T-cell (primary cell): Measurements from ENCODE around the gene P2RY12. TPM values are rescaled to one million over a fixed set of nuclear protein-coding genes. Genes with fewer than 3 reads are reported as not detected.

Source experiments
- ATAC-seq, 4 experiments: fragments of 200-7000 bp in 3 of 4; fragments of 150-1000 bp in 1 of 4; cut with Tn5 transposase; replicated peaks in 1 of 4; 1 replicate in 3 of 4; 2 replicates in 1 of 4; pipeline ENCODE4 v1.10.0; 2021; ENCODE audit warnings: moderate library complexity in 3 of 4, mild to moderate bottlenecking in 2 of 4, moderate number of reproducible peaks in 1 of 4
- CTCF ChIA-PET, 2 donors: fragments of 300-600 bp; sonication (Branson Sonifier 250); formaldehyde crosslinking; loops; one replicate each; lab custom pipeline; 2022; ENCODE audit warnings: antibody characterized with exemption in 2 of 2; lab: Charles Lee
- POLR2A ChIA-PET, 2 donors: fragments of 300-600 bp; sonication (Branson Sonifier 250); formaldehyde crosslinking; loops; one replicate each; lab custom pipeline; 2022; ENCODE audit warnings: antibody characterized with exemption in 2 of 2; lab: Charles Lee
- DNase-seq, 35 experiments: peaks; one replicate each; pipeline versions ENCODE4 v3.0.0 to v3.0.0-alpha.2; 2013 to 2023
- H3K27ac ChIP-seq: one replicate; pipeline ENCODE4 v1.5.1; 2013; ENCODE audit warnings: low read length
- H3K27me3 ChIP-seq, 2 experiments: replicated peaks in 1 of 2; 1 replicate in 1 of 2; 2 replicates in 1 of 2; pipeline versions ENCODE4 v1.6.1 to v1.7.0; 2013; ENCODE audit warnings: low read length in 1 of 2, mixed read lengths in 1 of 2; ENCODE audit not compliant: control insufficient read depth in 2 of 2, insufficient read depth in 2 of 2; ENCODE audit errors: extremely low read depth in 1 of 2
- H3K36me3 ChIP-seq, 2 donors: 1 replicate in 1 of 2; 2 replicates in 1 of 2; pipeline versions ENCODE4 v1.6.1 to v1.7.0; 2013; ENCODE audit warnings: low read length in 1 of 2; ENCODE audit not compliant: control insufficient read depth in 2 of 2, insufficient read depth in 1 of 2; ENCODE audit errors: extremely low read depth in 1 of 2
- H3K4me1 ChIP-seq, 2 experiments: 1 replicate in 1 of 2; 2 replicates in 1 of 2; pipeline versions ENCODE4 v1.6.1 to v1.7.0; 2013; ENCODE audit warnings: low read length in 2 of 2, mixed read lengths in 1 of 2; ENCODE audit not compliant: insufficient read depth in 2 of 2, control insufficient read depth in 1 of 2; ENCODE audit errors: extremely low read depth in 1 of 2
- H3K4me3 ChIP-seq, 2 donors: 1 replicate in 1 of 2; 2 replicates in 1 of 2; pipeline versions ENCODE4 v1.5.1 to v1.7.0; 2013; ENCODE audit warnings: mild to moderate bottlenecking in 2 of 2, low read length in 1 of 2, moderate library complexity in 1 of 2; ENCODE audit not compliant: control insufficient read depth in 1 of 2; ENCODE audit errors: extremely low read depth in 1 of 2
- H3K9me3 ChIP-seq: 2 replicates; pipeline ENCODE4 v1.7.0; 2013
- H3K27ac Mint-ChIP-seq, 2 donors: one replicate each; pipeline ENCODE4 v1.8.0; 2020 to 2021; ENCODE audit warnings: mild to moderate bottlenecking in 2 of 2, mixed read lengths in 2 of 2
- H3K27me3 Mint-ChIP-seq, 2 donors: one replicate each; pipeline ENCODE4 v1.8.0; 2021 to 2022; ENCODE audit warnings: mixed read lengths in 2 of 2
- H3K36me3 Mint-ChIP-seq: one replicate; pipeline ENCODE4 v1.8.0; 2021; ENCODE audit warnings: mixed read lengths
- H3K4me1 Mint-ChIP-seq, 3 donors: one replicate each; pipeline ENCODE4 v1.8.0; 2020 to 2022; ENCODE audit warnings: mixed read lengths in 3 of 3, mild to moderate bottlenecking in 1 of 3
- H3K4me3 Mint-ChIP-seq, 3 donors: one replicate each; pipeline ENCODE4 v1.8.0; 2020 to 2022; ENCODE audit warnings: mild to moderate bottlenecking in 3 of 3, mixed read lengths in 3 of 3, moderate library complexity in 3 of 3
- H3K9me3 Mint-ChIP-seq, 3 donors: one replicate each; pipeline ENCODE4 v1.8.0; 2020 to 2022; ENCODE audit warnings: mixed read lengths in 3 of 3
- WGBS: methylation state at CpG from one replicate; pipeline ENCODE4 v1.1.5; 2013; ENCODE audit warnings: missing lambda C conversion rate; ENCODE audit not compliant: insufficient coverage; 5-methylcytosine and 5-hydroxymethylcytosine counted together
- total RNA-seq, 35 experiments: library from RNA in 6 of 35; stranded (reverse) in 6 of 35; fragments of 120-200 nt in 1 of 35; gene quantifications; one replicate each; pipeline versions ENCODE4 v1.2.1 to v1.2.4 and lab custom pipeline; 2013 to 2026

The P2RY12 gene
- total RNA-seq, 5 donors from 2014 or later (not counting 1 experiment from before 2014, with no cell fraction given): 0.51 TPM; not detected in 4

GRCh38 chr3:151382671-151383070 lies 1.9 kb downstream of the P2RY12 start:
- Histone ChIP-seq H3K4me3 (no peak overlapping the region), H3K9me3 (no peaks in the 10 kb centered on the region), H3K36me3 (no peaks in the 10 kb centered on the region), H3K27ac (no peak overlapping the region), H3K27me3 (no peaks in the 10 kb centered on the region), H3K4me1 (no peaks in the 10 kb centered on the region)
- CTCF ChIA-PET: no interaction called here
- H3K36me3 Mint-ChIP-seq: no peaks in the 10 kb centered on the region
- H3K4me3 Mint-ChIP-seq: no peak overlapping the region
- H3K9me3 Mint-ChIP-seq: no peaks in the 10 kb centered on the region
- peaks cover 0 to 20% (median 11%) of the 10 kb centered on the region in 3 donors for H3K4me1 Mint-ChIP-seq
- no peak for ATAC-seq
- POLR2A ChIA-PET: interaction anchor here in 1 of 2 donors (0.6 kb wide), 1 partner anchor 689 kb away, joined by 3 read pairs; no protein-coding TSS in a partner anchor
- DNase-seq: no peak
- H3K27me3 Mint-ChIP-seq: peaks cover 0 to 3% of the 10 kb centered on the region in 2 donors
- 100% methylated on average over 1 of the region's 5 CpGs for WGBS
- no peak overlapping the region for H3K27ac Mint-ChIP-seq

- peak in 1 of 4 experiments; percentile 27 for ATAC-seq
Observed at GRCh38 chr3:151379083-151379734, 5.3 kb downstream of the P2RY12 start.

GRCh38 chr3:151377768-151378385 lies 6.7 kb downstream of the P2RY12 start:
- no peak overlapping the region for H3K4me3 Mint-ChIP-seq
- H3K27me3 ChIP-seq: no peaks in the 10 kb centered on the region
- WGBS: 72% methylated on average over 7 of the region's 8 CpGs
- peaks cover 0 to 3% (median 3%) of the 10 kb centered on the region in 3 donors for H3K4me1 Mint-ChIP-seq
- no peak overlapping the region for H3K4me3 ChIP-seq
- H3K36me3 Mint-ChIP-seq: no peaks in the 10 kb centered on the region
- no peaks in the 10 kb centered on the region for H3K4me1 ChIP-seq
- no peaks in the 10 kb centered on the region for H3K9me3 ChIP-seq
- CTCF ChIA-PET: no interaction called here
- no peak for ATAC-seq
- no peaks in the 10 kb centered on the region for H3K36me3 ChIP-seq
- H3K27ac ChIP-seq: no peak overlapping the region
- POLR2A ChIA-PET: no interaction called here
- H3K9me3 Mint-ChIP-seq: no peaks in the 10 kb centered on the region
- H3K27ac Mint-ChIP-seq: no peak overlapping the region
- peaks cover 4 to 7% of the 10 kb centered on the region in 2 donors for H3K27me3 Mint-ChIP-seq
- DNase-seq: no peak

More at GRCh38 chr3:151379083-151379734, 5.3 kb downstream of the P2RY12 start:
- no peaks in the 10 kb centered on the region for H3K27me3 ChIP-seq
- no peaks in the 10 kb centered on the region for H3K9me3 Mint-ChIP-seq
- ChIA-PET POLR2A (no interaction called here), CTCF (no interaction called here)
- H3K36me3 ChIP-seq: no peaks in the 10 kb centered on the region
- H3K27ac ChIP-seq: no peak overlapping the region
- no peak overlapping the region for H3K4me3 Mint-ChIP-seq
- no CpG with 5 or more reads among the region's 4 CpGs for WGBS
- no peaks in the 10 kb centered on the region for H3K9me3 ChIP-seq
- peak in 2 of 35 experiments; percentile 0 to 6 for DNase-seq
- H3K4me3 ChIP-seq: no peak overlapping the region
- H3K4me1 ChIP-seq: no peaks in the 10 kb centered on the region
- H3K36me3 Mint-ChIP-seq: no peaks in the 10 kb centered on the region
- no peak overlapping the region for H3K27ac Mint-ChIP-seq
- peaks cover 4 to 7% of the 10 kb centered on the region in 2 donors for H3K27me3 Mint-ChIP-seq
- H3K4me1 Mint-ChIP-seq: peaks cover 0 to 14% (median 5%) of the 10 kb centered on the region in 3 donors

GRCh38 chr3:151372063-151372820 lies 12.3 kb downstream of the P2RY12 start:
- no peak for DNase-seq
- H3K4me3 Mint-ChIP-seq: no peak overlapping the region
- H3K4me3 ChIP-seq: no peak overlapping the region
- no peak overlapping the region for H3K27ac Mint-ChIP-seq
- ChIA-PET CTCF (no interaction called here), POLR2A (no interaction called here)
- H3K36me3 ChIP-seq: no peaks in the 10 kb centered on the region
- no peaks in the 10 kb centered on the region for H3K36me3 Mint-ChIP-seq
- H3K4me1 ChIP-seq: no peaks in the 10 kb centered on the region
- H3K4me1 Mint-ChIP-seq: no peaks in the 10 kb centered on the region
- WGBS: no CpG with 5 or more reads among the region's 4 CpGs
- no peaks in the 10 kb centered on the region for H3K9me3 ChIP-seq
- ATAC-seq: no peak
- no peaks in the 10 kb centered on the region for H3K27me3 ChIP-seq
- no peak overlapping the region for H3K27ac ChIP-seq
- no peaks in the 10 kb centered on the region for H3K9me3 Mint-ChIP-seq
- peaks cover 4 to 8% of the 10 kb centered on the region in 2 donors for H3K27me3 Mint-ChIP-seq

GRCh38 chr3:151371526-151371925 lies 13.0 kb downstream of the P2RY12 start:
- Histone ChIP-seq H3K36me3 (no peaks in the 10 kb centered on the region), H3K27ac (no peak overlapping the region), H3K9me3 (no peaks in the 10 kb centered on the region), H3K4me1 (no peaks in the 10 kb centered on the region), H3K27me3 (no peaks in the 10 kb centered on the region), H3K4me3 (no peak overlapping the region)
- no peak overlapping the region for H3K27ac Mint-ChIP-seq
- DNase-seq (no peak), ATAC-seq (no peak)
- H3K4me1 Mint-ChIP-seq: no peaks in the 10 kb centered on the region
- peaks cover 0 to 6% of the 10 kb centered on the region in 2 donors for H3K27me3 Mint-ChIP-seq
- no peaks in the 10 kb centered on the region for H3K9me3 Mint-ChIP-seq
- no peak overlapping the region for H3K4me3 Mint-ChIP-seq
- CTCF ChIA-PET: no interaction called here
- no peaks in the 10 kb centered on the region for H3K36me3 Mint-ChIP-seq
- POLR2A ChIA-PET: no interaction called here

- CTCF ChIA-PET: no interaction called here
- Histone ChIP-seq H3K9me3 (no peaks in the 10 kb centered on the region), H3K27me3 (no peaks in the 10 kb centered on the region), H3K36me3 (no peaks in the 10 kb centered on the region), H3K27ac (no peak overlapping the region), H3K4me1 (no peaks in the 10 kb centered on the region), H3K4me3 (no peak overlapping the region)
- no peaks in the 10 kb centered on the region for H3K36me3 Mint-ChIP-seq
- no peak overlapping the region for H3K4me3 Mint-ChIP-seq
- H3K27me3 Mint-ChIP-seq: peaks cover 2 to 6% of the 10 kb centered on the region in 2 donors
- POLR2A ChIA-PET: no interaction called here
- H3K27ac Mint-ChIP-seq: no peak overlapping the region
- no peaks in the 10 kb centered on the region for H3K9me3 Mint-ChIP-seq
- no CpG with 5 or more reads among the region's 5 CpGs for WGBS
- DNase-seq: no peak
- no peaks in the 10 kb centered on the region for H3K4me1 Mint-ChIP-seq
- no peak for ATAC-seq
Observed at GRCh38 chr3:151367448-151367847, 17.1 kb downstream of the P2RY12 start.
